Upper lobe of left lung (tissue), 6 donors: Measurements from ENCODE around the gene CR1. TPM values are rescaled to one million over a fixed set of nuclear protein-coding genes. Genes with fewer than 3 reads are reported as not detected.

Source experiments
- ATAC-seq, 2 donors: fragments of 200-7000 bp; cut with Tn5 transposase; one replicate each; pipeline ENCODE4 v1.9.1; 2022; ENCODE audit warnings: mild to moderate bottlenecking in 2 of 2, moderate library complexity in 2 of 2; ENCODE audit not compliant: low FRiP score in 2 of 2
- DNase-seq, 2 donors: peaks; one replicate each; pipeline ENCODE4 v3.0.0-alpha.2; 2019 to 2020
- H3K27ac ChIP-seq, 4 donors: fragments of 200-600 bp; sonication (generic); one replicate each; pipeline ENCODE4 v1.5.1; 2016 to 2019
- H3K27me3 ChIP-seq, 4 donors: fragments of 200-600 bp; sonication (generic); one replicate each; pipeline ENCODE4 v1.5.1; 2017 to 2019
- H3K36me3 ChIP-seq, 4 donors: fragments of 200-600 bp; sonication (generic); one replicate each; pipeline ENCODE4 v1.5.1; 2016 to 2019
- H3K4me1 ChIP-seq, 4 donors: fragments of 200-600 bp; sonication (generic); one replicate each; pipeline ENCODE4 v1.5.1; 2018 to 2019
- H3K4me3 ChIP-seq, 4 donors: fragments of 200-600 bp; sonication (generic); one replicate each; pipeline ENCODE4 v1.5.1; 2017 to 2019; ENCODE audit warnings: mild to moderate bottlenecking in 2 of 4, moderate library complexity in 1 of 4
- H3K9me3 ChIP-seq, 4 donors: fragments of 200-600 bp; sonication (generic); one replicate each; pipeline ENCODE4 v1.5.1; 2018 to 2019
- CTCF ChIP-seq, 6 experiments: fragments of 450-650 bp in 4 of 6; fragments of 200-600 bp in 2 of 6; sonication (generic) in 2 of 6; IDR thresholded peaks; one replicate each; pipeline ENCODE4 v1.5.1; 2016 to 2019; ENCODE audit warnings: antibody characterized with exemption in 6 of 6
- EP300 ChIP-seq, 4 donors: sonication (generic); formaldehyde crosslinking; IDR thresholded peaks; one replicate each; pipeline ENCODE4 v1.5.1; 2017; ENCODE audit warnings: antibody characterized with exemption in 4 of 4, control low read depth in 2 of 4
- POLR2A ChIP-seq, 4 donors: fragments of 450-650 bp; IDR thresholded peaks; one replicate each; pipeline ENCODE4 v1.5.1; 2016 to 2017; ENCODE audit warnings: antibody characterized with exemption in 4 of 4, mild to moderate bottlenecking in 2 of 4
- POLR2AphosphoS5 ChIP-seq, 2 donors: sonication (generic); formaldehyde crosslinking; IDR thresholded peaks; one replicate each; pipeline ENCODE4 v1.5.1; 2017; ENCODE audit warnings: antibody characterized with exemption in 2 of 2
- WGBS, 2 donors: methylation state at CpG; one replicate each; pipeline ENCODE4 v1.1.5; 2017 to 2018; 5-methylcytosine and 5-hydroxymethylcytosine counted together
- total RNA-seq, 6 donors: library from RNA; depleted of rRNA in 4 of 6; stranded (reverse); fragments of >200 nt in 4 of 6; gene quantifications; one replicate each; pipeline versions ENCODE4 v1.1.0 to v1.2.1, GENCODE V29; 2016 to 2021
- donor health status: DM: no; HTN: no; CAD: no; lungs with moderate emphysema.
- donor health status: DM: no; HTN: yes; CAD: no; lungs with severe emphysema.

The CR1 gene
- total RNA-seq, 6 donors from 2014 or later: 5.1 to 19.3 (median 11.4) TPM

- Histone ChIP-seq H3K36me3 (no peaks in the 10 kb centered on the region), H3K4me1 (peaks cover 10 to 18% (median 14%) of the 10 kb centered on the region in 4 donors), H3K27me3 (peaks cover 0 to 11% (median 8%) of the 10 kb centered on the region in 4 donors), H3K9me3 (no peaks in the 10 kb centered on the region), H3K4me3 (no peak overlapping the region), H3K27ac (no peak overlapping the region)
- 93 to 100% methylated on average over 1 of the region's 1 CpG for WGBS, 2 donors
- TF ChIP-seq CTCF (IDR thresholded peaks at IDR 0.05) (no peak), POLR2A (IDR thresholded peaks at IDR 0.05) (no peak), POLR2AphosphoS5 (IDR thresholded peaks at IDR 0.05) (no peak), EP300 (IDR thresholded peaks at IDR 0.05) (no peak)
- ATAC-seq (no peak), DNase-seq (no peak)
Observed at GRCh38 chr1:207458414-207458813, 37.5 kb upstream of the CR1 start.

GRCh38 chr1:207459008-207459407, 36.9 kb upstream of the CR1 start:
- Histone ChIP-seq H3K4me3 (no peak overlapping the region), H3K9me3 (no peaks in the 10 kb centered on the region), H3K4me1 (peaks cover 10 to 14% (median 12%) of the 10 kb centered on the region in 4 donors), H3K27me3 (peaks cover 0 to 9% (median 6%) of the 10 kb centered on the region in 4 donors), H3K27ac (no peak overlapping the region), H3K36me3 (no peaks in the 10 kb centered on the region)
- ATAC-seq (no peak), DNase-seq (no peak)
- TF ChIP-seq POLR2AphosphoS5 (IDR thresholded peaks at IDR 0.05) (no peak), EP300 (IDR thresholded peaks at IDR 0.05) (no peak), CTCF (IDR thresholded peaks at IDR 0.05) (no peak), POLR2A (IDR thresholded peaks at IDR 0.05) (no peak)
- WGBS, 2 donors: 77 to 84% methylated on average over 2 of the region's 2 CpGs

DNA sequence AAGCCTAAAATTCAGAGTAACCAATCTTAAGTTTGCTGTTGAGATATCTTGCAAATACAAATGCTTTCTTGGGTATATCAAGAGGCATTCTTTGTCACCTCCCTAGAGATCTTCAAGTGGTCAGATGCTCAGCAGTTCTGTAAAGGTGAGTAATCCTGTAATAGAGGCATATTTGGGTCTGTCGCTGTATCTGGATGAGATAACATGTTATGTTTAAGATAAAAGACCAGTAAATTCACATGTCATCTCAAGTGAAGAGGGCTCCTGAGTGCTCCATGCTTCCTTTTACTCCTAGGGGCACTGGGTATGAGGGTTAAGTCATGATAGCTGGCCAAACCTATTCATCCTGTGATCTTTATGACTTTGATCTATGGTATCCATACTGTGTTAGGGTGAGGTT, 34.3 kb upstream of the CR1 start:
- Histone ChIP-seq H3K9me3 (no peaks in the 10 kb centered on the region), H3K36me3 (no peaks in the 10 kb centered on the region), H3K4me1 (no peaks in the 10 kb centered on the region), H3K27ac (no peak overlapping the region), H3K27me3 (no peaks in the 10 kb centered on the region), H3K4me3 (no peak overlapping the region)
- 86 to 94% methylated on average over 1 of the region's 1 CpG for WGBS, 2 donors
- no peak for ATAC-seq
- TF ChIP-seq POLR2A (IDR thresholded peaks at IDR 0.05) (no peak), EP300 (IDR thresholded peaks at IDR 0.05) (no peak)
- DNase-seq: no peak

DNA sequence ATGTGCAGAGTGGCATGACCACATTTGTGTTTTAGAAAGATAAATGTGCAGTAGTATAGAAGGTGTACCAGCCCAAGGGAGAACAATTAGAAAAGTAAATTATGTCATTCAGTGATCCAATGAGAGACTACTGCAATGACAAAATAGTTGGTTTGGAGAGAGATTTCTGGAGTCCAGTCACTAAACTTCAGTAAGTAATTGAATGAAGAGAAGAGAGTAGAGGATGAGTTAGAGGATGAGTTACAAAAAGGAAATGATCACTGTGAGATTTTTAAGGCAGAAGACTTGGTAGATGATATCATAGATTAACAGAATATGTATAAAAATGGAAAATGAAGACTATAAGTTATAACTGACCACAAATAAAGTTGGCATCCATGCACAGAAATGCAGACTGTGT, 33.4 kb upstream of the CR1 start:
- DNase-seq (no peak), ATAC-seq (no peak)
- Histone ChIP-seq H3K36me3 (no peaks in the 10 kb centered on the region), H3K4me1 (no peaks in the 10 kb centered on the region), H3K27me3 (no peaks in the 10 kb centered on the region), H3K27ac (no peak overlapping the region), H3K9me3 (no peaks in the 10 kb centered on the region), H3K4me3 (no peak overlapping the region)
- no peak for TF ChIP-seq EP300 (IDR thresholded peaks at IDR 0.05)
- no peak for TF ChIP-seq POLR2A (IDR thresholded peaks at IDR 0.05)
- TF ChIP-seq CTCF (IDR thresholded peaks at IDR 0.05): no peak

DNA sequence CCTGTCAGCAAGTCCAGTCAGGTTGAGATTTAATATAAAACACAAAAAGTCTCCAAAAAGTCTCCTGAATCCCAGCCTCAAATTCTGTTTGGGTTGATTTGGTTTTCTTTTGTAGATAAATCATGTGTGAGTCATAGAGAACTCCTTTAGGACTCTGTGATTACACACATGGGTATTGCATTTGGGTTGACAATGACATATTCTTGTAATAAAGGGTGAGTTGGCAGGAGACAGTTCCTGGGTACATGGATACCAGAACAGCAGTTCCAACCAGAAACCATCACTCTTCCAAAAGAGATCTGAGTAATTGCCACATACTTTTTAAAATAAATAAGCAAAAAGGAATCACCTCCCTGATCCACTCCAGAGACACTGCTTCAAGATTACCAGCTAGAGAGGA, 32.9 kb upstream of the CR1 start:
- TF ChIP-seq CTCF (IDR thresholded peaks at IDR 0.05) (no peak), EP300 (IDR thresholded peaks at IDR 0.05) (no peak), POLR2AphosphoS5 (IDR thresholded peaks at IDR 0.05) (no peak), POLR2A (IDR thresholded peaks at IDR 0.05) (no peak)
- H3K9me3 ChIP-seq: no peaks in the 10 kb centered on the region
- DNase-seq (no peak), ATAC-seq (no peak)
- no peaks in the 10 kb centered on the region for H3K36me3 ChIP-seq
- H3K4me3 ChIP-seq: no peak overlapping the region
- no peaks in the 10 kb centered on the region for H3K27me3 ChIP-seq
- no peaks in the 10 kb centered on the region for H3K4me1 ChIP-seq
- H3K27ac ChIP-seq: no peak overlapping the region
